ENCODE data around the gene ST3GAL3.

Gene ST3GAL3

DNA sequence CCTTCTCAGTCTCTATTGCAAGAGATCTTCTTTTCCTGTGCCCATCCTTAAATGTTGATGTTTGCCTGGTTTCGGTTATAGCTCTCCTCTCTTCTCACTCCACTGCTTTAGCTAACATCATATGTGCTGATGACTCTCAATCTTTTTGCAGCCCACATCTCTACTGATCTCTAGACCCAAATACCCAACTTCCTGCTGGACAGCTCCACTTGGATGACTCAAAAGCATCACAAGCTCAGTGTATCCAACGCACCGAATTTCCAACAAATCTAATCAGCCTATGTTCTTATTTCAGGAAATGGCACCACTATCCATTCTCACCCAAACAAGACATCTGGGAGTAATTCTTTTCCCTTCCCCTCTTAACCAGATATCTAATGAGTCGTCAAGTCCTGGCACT lies 147.1 kb downstream of the ST3GAL3 start:
- no peak for DNase-seq

DNA sequence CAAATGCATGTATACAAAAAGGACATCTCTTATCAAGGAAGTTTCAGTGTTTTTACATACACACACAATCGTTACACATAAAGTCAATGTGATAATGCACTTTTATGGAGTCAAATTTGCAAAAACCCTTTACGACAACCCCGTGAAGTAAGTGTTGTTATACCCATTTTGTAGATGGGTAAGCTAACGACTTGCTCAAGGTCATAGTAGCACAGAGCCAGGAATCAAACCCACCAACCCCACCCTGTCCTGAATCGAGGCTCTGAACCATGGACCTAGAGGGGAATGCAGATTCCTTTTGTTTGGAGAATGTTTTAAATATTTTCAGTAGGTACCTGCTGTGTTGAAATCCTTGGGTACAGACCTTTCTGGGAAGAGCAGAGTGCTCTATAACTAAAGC lies 148.9 kb downstream of the ST3GAL3 start:
- DNase-seq, result no peak

GRCh38 chr1:43857163-43857562 lies 149.8 kb downstream of the ST3GAL3 start:
- DNase-seq, result no peak

DNA sequence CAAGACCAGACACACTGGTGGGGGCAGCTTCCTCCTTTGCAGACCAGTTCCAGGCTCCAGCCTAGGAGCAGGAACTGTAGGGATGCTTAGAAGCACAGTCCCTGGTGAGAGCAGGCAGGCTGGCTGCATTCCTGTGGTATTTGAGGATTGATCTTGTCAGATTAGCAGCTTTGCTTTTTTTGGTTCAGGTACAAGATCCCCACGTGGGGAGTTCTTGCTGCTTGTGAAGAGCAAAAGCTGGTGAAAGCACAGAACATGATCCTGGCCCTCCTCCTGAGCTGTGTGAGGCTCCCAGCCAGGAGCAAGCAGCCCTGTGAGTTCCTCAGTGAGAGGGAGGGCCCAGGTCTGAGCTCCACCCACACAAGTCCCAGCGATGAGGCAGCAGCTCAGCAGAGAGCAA lies 151.0 kb downstream of the ST3GAL3 start:
- DNase-seq, result no peak

- no peak for DNase-seq
Measured at GRCh38 chr1:43861337-43861736, 154.0 kb downstream of the ST3GAL3 start.

- no peak for DNase-seq
Measured at GRCh38 chr1:43861988-43862735, 154.8 kb downstream of the ST3GAL3 start.

- DNase-seq, result no peak
Measured at GRCh38 chr1:43864111-43865045, 157.0 kb downstream of the ST3GAL3 start.

DNA sequence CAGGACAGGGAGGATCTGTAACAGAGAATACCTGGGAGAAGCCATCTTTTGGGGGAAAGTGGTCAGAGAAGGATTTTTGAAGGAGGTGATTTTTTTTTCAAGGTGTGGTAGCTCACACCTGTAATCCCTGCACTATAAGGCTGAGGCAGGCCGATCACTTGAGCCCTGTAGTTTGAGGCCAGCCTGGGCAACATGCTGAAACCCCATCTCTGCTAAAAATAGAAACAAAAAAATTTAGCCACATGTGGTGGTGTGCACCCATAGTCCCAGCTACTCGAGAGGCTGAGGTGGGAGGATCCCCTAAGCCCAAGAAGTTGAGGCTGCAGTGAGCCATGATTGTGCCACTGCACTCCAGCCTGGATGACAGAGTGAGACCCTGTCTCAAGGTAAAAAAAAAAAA lies 158.9 kb downstream of the ST3GAL3 start:
- DNase-seq, result no peak

GRCh38 chr1:43867976-43868740 lies 160.8 kb downstream of the ST3GAL3 start:
- no peak for DNase-seq

GRCh38 chr1:43868741-43869067 lies 161.4 kb downstream of the ST3GAL3 start:
- no peak for DNase-seq

DNA sequence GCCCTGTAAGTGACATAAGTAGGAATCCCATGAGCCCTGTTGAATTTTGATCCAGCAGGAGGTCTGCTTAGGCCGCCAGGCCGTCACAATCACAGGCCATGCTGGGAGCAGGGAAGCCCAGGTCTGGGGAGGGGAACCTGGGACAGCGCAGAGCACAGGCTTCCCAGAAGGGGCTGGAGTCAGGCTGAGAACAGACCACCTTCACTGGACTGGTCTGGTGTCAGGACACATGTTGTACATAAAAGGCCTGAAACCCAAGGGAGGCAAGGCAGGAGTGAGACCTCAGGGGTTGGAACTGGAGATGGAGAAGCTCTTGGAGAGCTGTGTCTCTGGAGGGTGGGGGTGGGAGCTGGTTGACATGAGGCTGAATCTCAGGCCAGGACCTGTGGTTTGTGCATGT lies 163.0 kb downstream of the ST3GAL3 start:
- no peak for DNase-seq

DNA sequence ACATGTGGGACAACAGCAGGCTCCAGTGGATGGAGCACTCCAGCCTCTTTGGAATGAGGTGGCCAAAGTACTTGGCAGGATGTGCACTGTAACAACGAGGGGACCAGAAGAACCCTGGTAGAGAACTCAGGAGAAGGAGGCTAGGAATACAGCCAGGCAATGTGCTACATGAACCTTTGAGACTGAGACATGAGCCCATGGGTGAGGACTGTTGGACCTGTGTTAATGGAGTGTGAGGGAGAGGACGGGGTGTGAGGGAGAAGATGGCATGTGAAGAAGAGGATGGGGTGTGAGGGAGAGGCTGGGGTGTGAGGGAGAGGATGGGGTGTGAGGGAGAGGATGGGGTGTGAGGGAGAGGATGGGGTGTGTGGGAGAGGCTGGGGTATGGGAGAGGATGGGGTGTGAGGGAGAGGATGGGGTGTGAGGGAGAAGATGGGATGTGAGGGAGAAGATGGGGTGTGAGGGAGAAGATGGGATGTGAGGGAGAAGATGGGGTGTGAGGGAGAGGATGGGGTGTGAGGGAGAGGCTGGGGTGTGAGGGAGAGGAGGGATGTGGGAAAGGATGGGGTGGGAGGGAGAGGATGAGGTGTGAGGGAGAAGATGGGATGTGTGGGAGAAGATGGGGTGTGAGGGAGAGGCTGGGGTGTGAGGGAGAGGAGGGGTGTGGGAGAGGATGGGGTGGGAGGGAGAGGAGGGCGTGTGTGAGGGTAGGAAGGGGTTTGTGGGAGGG lies 164.0 kb downstream of the ST3GAL3 start:
- no peak for DNase-seq

GRCh38 chr1:43872280-43872679 lies 164.9 kb downstream of the ST3GAL3 start:
- no peak for DNase-seq

DNA sequence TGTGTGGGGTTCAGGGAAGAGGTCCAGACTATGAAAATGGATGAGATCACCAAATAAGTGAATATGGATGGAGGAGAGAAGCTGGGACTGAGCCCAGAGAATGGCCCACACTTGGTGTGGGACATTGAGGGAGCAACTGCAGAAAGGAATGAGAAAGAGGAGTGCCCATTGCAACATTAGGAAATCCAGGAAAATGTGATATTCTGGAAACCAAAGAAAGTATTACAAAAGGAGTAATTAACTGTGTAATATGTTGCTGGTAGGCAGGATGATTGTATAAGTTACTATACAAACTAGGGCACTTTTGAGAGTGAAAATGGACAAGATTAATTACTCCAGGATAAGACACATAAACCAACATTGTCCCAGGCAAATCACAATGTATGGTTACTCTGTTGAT lies 166.5 kb downstream of the ST3GAL3 start:
- DNase-seq, result no peak

- DNase-seq, result no peak
Measured at GRCh38 chr1:43874716-43875115, 167.4 kb downstream of the ST3GAL3 start.

- DNase-seq, result no peak
Measured at GRCh38 chr1:43875331-43875730, 168.0 kb downstream of the ST3GAL3 start.

GRCh38 chr1:43877101-43877500 lies 169.8 kb downstream of the ST3GAL3 start:
- no peak for DNase-seq

DNA sequence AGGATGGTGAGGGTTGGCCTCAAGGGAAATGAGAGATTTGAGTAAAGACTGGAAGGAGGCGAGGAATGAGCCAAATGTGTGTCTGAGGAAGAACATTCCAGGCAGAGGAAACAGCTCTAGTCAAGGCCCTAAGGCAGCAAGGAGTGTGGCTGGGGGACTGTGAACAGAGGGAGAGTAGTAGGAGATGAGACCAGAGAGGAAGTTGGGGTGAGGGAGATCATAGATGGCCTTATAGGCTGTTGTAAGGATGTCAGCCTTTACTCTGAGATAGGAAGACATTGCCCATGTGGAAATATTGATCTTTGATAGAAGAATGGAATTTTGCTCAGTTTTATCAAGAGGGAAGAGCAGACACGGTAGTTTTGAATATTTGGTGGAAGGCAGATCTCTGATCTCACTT lies 171.1 kb downstream of the ST3GAL3 start:
- DNase-seq, result no peak

DNA sequence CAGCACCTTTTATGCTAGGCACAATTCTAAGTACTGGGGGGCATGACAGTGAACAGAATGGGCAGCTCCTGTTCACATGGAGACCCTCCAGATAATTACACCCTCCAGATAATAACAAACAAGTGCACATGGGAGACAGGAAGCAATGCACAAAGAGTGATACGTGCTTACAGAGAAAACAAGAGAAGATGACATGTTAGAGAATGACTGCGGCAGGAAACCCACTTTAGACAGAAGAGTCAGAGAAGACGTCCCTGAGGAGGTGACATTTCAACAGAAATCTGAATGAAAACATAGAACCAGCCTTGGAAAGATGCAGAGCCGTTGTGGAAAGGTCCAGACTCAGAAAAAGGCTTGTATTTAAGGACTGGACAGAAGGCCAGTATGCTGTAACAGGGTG lies 171.5 kb downstream of the ST3GAL3 start:
- DNase-seq, result no peak

DNA sequence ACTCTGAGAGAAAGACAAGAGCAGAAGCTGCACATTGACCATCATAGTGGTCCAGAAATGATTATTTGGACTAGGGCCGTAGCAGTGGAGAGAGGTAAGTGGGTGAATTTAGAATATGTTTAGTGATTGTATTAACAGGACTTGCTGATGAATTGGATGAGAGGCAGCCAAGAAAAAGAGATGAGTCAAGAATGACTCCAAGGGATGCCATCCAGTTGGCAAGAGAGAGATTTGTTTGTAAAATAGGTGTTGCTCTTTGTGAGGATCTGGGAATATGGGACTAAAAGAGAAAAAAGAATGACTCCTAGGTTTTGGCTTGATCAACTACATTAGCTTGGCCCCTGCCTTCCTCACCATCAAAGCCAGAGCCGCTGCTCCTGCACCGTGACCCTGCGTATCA lies 172.1 kb downstream of the ST3GAL3 start:
- no peak for DNase-seq

- DNase-seq, result no peak
Measured at GRCh38 chr1:43879996-43880395, 172.7 kb downstream of the ST3GAL3 start.

DNA sequence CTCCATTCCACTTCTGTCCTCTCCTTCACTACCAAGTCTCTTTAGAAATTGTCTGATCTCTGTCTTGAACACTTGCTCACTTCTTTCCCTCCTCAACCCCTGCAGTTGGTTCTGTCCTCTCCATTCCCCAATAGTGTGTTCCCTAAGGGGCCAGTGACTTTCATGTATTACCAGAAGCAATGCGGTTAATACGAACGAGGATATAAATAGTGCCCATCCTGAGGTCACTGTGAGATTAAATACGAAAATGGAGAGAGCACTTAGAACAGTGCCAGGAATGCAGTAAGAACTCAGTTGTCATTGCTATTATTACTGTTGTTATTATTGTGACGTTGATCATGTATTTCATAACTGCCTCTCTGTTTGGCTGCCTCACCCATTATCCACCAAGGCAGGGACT lies 173.3 kb downstream of the ST3GAL3 start:
- DNase-seq, result no peak

DNA sequence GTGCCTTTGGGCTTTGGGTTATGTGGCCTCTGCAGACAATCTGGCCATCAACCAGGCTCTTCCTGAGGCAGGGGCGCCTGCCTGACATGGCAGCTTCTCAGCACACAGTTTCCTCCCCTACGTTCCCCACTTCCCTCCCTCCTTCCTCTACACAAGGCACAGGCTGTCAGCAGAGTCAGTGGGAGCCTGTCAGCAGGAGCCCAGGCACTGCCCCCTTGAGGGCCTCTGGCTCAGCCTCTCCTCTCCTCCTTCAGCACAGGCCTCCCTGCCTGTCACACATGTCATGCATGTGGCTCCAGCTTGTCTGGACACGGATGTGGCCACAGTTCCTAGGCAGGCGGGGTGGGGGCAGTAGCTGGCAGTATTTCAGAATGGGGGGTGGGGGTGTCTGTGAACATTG lies 174.1 kb downstream of the ST3GAL3 start:
- DNase-seq, result no peak

Data from CD4-positive, alpha-beta T cell treated with Interleukin-17A for 4 hours (primary cell).